GM21447 (cell line): ENCODE results near the gene RTP3.
"Not testable (repeated sequence)": the region's sequence is repeated elsewhere in the genome, so short reads cannot be mapped to it uniquely, and the experiment has no call there.

ENCODE experiments used
- ATAC-seq: cut with Tn5 transposase; IDR thresholded peaks from one replicate; pipeline ENCODE4 v1.9.1; 2021; ENCODE audit not compliant: unreplicated experiment

RTP3 gene

DNA sequence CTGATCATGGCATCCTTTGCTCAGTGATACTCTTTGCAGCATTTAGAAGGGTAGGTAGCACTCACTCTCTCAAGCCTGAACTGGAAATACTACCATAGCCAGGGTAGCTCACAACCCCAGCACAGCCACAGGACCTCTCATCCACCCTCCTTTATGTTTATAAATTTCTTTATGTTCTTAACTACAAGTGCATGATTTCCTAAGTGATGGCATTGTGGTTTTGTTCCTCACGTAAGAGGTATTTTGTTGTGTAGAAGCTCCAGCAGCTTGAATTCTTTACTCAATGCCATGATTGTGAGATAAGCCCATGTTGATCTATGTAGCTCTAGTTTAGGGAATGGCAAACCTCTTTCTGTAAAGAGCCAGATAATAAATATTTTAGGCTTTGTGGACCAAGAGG lies 7.9 kb upstream of the RTP3 start:
- ATAC-seq = no peak

- no peak for ATAC-seq
These were observed 7.3 kb upstream of the RTP3 start for GRCh38 chr3:46490338-46491084.

- no peak for ATAC-seq
These were observed 6.4 kb upstream of the RTP3 start for GRCh38 chr3:46491089-46492070.

- no peak for ATAC-seq
These were observed 4.8 kb upstream of the RTP3 start for GRCh38 chr3:46492890-46493547.

DNA sequence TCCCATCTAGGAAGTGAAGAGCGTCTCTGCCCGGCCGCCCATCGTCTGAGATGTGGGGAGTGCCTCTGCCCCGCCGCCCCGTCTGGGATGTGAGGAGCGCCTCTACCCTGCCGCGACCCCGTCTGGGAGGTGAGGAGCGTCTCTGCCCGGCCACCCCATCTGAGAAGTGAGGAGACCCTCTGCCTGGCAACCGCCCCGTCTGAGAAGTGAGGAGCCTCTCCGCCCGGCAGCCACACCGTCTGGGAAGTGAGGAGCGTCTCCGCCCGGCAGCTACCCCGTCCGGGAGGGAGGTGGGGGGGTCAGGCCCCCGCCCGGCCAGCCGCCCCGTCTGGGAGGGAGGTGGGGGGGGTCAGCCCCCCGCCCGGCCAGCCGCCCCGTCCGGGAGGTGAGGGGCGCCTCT lies 3.3 kb upstream of the RTP3 start:
- ATAC-seq = not testable (repeated sequence)

- ATAC-seq = no peak
These were observed 1.8 kb upstream of the RTP3 start for GRCh38 chr3:46495901-46496456.

DNA sequence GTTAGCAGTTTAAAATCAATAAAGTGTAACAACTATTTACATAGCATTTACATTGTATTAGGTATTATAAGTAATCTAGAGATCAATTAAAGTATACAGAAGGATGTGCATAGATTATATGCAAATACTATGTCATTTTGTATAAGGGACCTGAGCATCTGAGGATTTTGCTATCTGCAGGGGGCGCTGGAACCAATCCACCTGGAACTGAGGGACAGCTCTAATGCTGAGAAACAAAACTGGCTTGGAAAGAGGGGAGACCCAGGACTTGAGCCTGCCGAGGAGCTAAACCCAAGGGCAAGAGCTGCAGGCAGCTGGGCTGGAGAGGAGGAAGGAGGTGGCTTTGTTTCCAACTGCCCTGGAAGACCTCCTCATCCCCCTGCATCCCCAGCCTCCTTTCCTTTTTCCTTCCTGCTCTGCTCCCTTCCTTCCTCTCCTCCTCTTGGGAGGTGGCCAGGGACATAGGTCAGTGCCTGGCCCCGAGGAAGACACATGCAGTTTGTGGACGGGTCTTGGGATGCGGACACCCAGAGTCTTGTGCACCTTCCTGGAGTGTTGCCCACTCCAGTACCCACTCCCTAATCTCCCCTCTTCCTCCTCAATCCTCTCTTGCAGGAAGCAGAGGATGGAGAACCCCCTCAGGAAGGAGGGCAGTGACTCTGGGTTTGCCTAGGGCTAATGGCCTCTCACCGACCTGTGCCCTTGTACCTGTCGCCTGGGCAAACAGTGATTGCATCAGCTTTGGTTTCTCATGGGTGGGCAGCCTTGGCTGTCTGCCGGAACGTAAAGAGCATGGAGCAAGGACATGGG lies 825 bp upstream of the RTP3 start:
- ATAC-seq = no peak

DNA sequence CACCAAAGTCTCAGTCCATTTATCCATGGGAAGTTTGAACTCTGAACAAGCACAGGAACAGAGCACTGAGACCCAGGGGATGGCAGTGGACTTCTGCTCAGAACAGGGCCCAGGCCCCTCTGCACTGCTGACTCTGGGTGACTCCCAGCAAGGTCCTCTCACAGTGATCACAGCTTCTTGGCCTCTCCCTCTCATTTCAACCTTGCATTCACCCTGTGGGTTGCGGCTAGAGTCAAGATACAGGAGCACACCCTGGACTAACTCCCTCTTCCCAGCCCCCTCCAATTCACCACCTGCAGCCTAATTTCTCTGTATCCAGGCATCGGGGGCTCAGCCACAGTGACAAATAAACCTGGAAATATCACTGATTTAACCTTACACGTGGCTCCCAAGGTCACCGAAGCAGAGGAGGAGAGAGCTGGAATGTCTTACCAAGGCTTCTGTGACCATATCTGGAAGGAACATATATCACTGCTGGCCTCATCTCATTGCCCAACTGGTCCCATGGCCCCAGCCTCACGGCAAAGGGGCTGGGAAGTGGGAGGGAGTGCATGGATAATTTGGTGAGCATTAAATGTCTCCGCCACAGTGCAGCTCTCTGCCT lies 1.2 kb downstream of the RTP3 start:
- ATAC-seq = no peak

GRCh38 chr3:46500656-46501635 lies 3.2 kb downstream of the RTP3 start:
- ATAC-seq = no peak

- ATAC-seq = no peak
These were observed 3.9 kb downstream of the RTP3 start for GRCh38 chr3:46501702-46502101.

DNA sequence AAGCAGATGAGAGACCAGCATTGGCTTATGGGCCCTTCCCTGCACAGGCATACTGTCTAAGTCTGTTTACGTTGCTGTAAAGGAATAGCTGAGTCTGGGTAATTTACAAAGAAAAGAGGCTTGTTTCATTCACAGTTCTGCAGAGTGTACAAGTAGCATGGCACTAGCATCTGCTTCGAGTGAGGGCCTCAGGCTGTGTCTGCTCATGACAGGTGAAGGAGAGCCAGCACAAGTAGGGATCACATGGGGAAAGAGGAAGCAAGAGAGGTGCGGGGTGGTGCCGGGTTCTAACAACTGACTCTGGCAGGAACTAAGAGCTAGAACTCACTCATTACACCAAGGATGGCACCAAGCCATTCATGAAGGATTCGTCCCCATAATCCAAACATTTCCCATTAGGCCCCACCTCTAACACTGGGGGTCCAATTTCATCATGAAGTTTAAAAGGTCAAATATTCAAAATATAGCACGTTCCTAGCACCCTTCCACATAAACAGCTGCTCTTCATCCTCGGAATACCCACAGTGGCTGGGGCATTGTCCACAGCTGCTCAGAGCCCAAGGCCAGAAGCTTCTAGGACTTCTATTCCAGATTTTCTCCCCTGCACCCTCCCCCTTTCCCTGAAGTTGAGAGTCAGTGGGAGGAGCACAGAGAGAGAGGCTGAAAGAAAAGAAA lies 5.6 kb downstream of the RTP3 start:
- ATAC-seq = no peak

- ATAC-seq = no peak
These were observed 7.0 kb downstream of the RTP3 start for GRCh38 chr3:46504789-46505188.

DNA sequence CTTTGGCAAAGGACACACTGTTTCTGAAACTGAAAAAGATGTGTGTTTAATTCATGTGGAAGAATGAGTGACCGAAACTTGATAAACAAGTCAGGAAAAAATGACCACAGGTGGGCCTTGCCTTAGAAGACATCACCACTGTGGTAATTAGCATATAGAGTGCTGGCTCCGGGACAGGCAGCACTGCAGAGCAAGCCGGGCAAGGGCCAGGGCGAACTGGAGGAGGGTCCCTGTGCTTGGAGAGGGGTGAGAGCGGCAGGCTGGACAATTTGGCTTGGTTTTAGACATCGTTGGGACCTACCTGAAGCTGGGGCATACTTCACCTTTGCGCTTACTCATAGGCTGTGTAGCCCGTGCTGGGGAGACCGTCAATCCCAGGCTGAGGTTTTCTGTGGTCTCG lies 8.2 kb downstream of the RTP3 start:
- no peak for ATAC-seq

- no peak for ATAC-seq
These were observed 8.8 kb downstream of the RTP3 start for GRCh38 chr3:46506526-46506925.

GRCh38 chr3:46508850-46509591 lies 11.2 kb downstream of the RTP3 start:
- no peak for ATAC-seq

DNA sequence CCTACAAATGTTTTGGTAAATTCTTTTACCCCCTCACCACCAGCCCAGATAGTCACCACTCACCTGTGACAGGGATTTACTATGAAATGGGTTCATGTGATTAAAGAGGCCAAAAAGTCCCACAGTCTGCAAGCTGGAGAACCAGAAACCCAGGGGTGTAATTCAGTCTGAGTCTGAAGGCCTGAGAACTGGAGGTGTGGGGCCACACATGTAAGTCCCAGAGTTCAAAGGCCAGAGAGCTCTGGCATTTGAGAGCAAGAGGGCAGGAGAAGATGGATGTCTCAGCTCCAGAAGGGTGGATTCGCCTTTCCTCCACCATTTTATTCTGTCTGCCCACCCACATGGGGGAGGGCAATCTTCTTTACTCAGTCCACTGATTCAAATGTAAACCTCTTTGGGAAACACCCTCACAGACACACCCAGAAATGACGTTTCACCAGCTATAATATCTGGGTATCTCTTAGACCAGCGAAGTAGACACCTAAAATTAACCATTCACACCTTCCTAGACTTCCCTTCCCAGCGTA lies 11.9 kb downstream of the RTP3 start:
- ATAC-seq = no peak

DNA sequence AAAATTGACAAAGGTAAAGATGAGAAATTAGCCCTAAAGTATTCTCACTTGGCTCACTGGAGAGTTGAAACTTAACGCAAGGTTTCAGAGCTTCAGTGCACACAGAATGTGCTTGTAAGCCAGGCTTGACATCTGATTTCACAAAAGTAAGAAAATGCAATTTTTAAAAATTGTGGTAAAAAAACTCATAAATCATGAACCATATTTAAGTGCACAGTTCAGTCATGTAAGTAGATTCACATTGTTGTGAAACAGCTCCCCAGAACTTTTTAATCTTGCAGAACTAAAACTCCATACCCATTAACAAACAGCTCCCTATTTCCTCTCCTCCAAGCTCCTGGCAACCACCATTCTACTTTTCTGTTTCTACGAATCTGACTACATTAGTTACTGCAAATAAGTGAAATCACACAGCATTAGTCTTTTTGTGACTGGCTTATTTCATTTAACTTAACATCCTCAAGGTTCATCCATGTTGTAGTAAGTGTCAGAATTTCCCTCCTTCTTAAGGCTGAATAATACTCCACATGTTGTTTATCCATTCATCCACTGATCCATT lies 14.5 kb downstream of the RTP3 start:
- no peak for ATAC-seq
